T47D (cell line): ENCODE results near the gene SIPA1L3.

Experiments
- DNase-seq, 2 experiments: peaks; one replicate each; pipeline versions ENCODE4 v3.0.0 to v3.0.0-alpha.2; 2011 to 2012; ENCODE audit warnings: low read depth in 1 of 2, low spot score in 1 of 2
- JUND ChIP-seq: IDR thresholded peaks from 2 replicates; pipeline ENCODE4 v1.6.1; 2012; ENCODE audit warnings: low read depth
- in situ Hi-C: cut with HindIII; loops from 2 replicates; pipeline ENCODE4 v1.10.0; 2016; ENCODE audit warnings: low sequenced_read_pairs, low pct_unique_long_range_greater_than_20kb

SIPA1L3 gene

GRCh38 chr19:38158730-38159129 is 251.7 kb downstream of the SIPA1L3 start:
- no peak for DNase-seq
- no peak for TF ChIP-seq JUND
- in situ Hi-C loops: no loop called here

GRCh38 chr19:38162094-38162493 is 255.1 kb downstream of the SIPA1L3 start:
- in situ Hi-C loops: no loop called here
- TF ChIP-seq JUND: no peak
- no peak for DNase-seq

GRCh38 chr19:38162632-38163031 is 255.6 kb downstream of the SIPA1L3 start:
- TF ChIP-seq JUND: no peak
- in situ Hi-C loops: no loop called here
- DNase-seq: no peak

GRCh38 chr19:38163419-38164290 is 256.6 kb downstream of the SIPA1L3 start:
- TF ChIP-seq JUND: no peak

GRCh38 chr19:38164526-38164925 is 257.5 kb downstream of the SIPA1L3 start:
- no peak for TF ChIP-seq JUND
- DNase-seq: no peak
- in situ Hi-C loops: no loop called here

More at GRCh38 chr19:38163419-38164290, 256.6 kb downstream of the SIPA1L3 start:
- no peak for DNase-seq
- in situ Hi-C loops: no loop called here

GRCh38 chr19:38165335-38165734 is 258.3 kb downstream of the SIPA1L3 start:
- in situ Hi-C loops: no loop called here
- no peak for TF ChIP-seq JUND
- DNase-seq: no peak

- no peak for TF ChIP-seq JUND
- in situ Hi-C loops: no loop called here
- no peak for DNase-seq
Measured at GRCh38 chr19:38168637-38169036, 261.6 kb downstream of the SIPA1L3 start.

GRCh38 chr19:38170334-38170733 is 263.3 kb downstream of the SIPA1L3 start:
- DNase-seq: no peak
- no peak for TF ChIP-seq JUND

GRCh38 chr19:38172001-38172400 is 265.0 kb downstream of the SIPA1L3 start:
- TF ChIP-seq JUND: no peak
- in situ Hi-C loops: no loop called here
- DNase-seq: no peak

More at GRCh38 chr19:38170334-38170733, 263.3 kb downstream of the SIPA1L3 start:
- in situ Hi-C loops: no loop called here

- no peak for DNase-seq
- in situ Hi-C loops: no loop called here
- no peak for TF ChIP-seq JUND
Measured at GRCh38 chr19:38173291-38174041, 266.5 kb downstream of the SIPA1L3 start.

GRCh38 chr19:38175422-38175821 is 268.4 kb downstream of the SIPA1L3 start:
- no peak for TF ChIP-seq JUND
- no peak for DNase-seq
- in situ Hi-C loops: no loop called here

GRCh38 chr19:38180071-38180470 is 273.1 kb downstream of the SIPA1L3 start:
- no peak for TF ChIP-seq JUND
- in situ Hi-C loops: no loop called here
- no peak for DNase-seq
